NCI-H2029 treated with DMSO at 0.1 percent for 48 hours (cell line): ENCODE data around the gene LGALS3BP.
"Not testable (repeated sequence)": the region's sequence is repeated elsewhere in the genome, so short reads cannot be mapped to it uniquely, and the experiment has no call there.

ENCODE experiments used
- DNase-seq: peaks from one replicate; lab custom pipeline; 2025; lab: John Stamatoyannopoulos, UW

Gene LGALS3BP

GRCh38 chr17:78979780-78980623 lies at the start of gene LGALS3BP:
Gene LGALS3BP, minus strand, starts transcription at chr17:78979923. Its CDS starts 2,732 bp downstream, at chr17:78977191.
- peak; percentile 79 for DNase-seq

DNA sequence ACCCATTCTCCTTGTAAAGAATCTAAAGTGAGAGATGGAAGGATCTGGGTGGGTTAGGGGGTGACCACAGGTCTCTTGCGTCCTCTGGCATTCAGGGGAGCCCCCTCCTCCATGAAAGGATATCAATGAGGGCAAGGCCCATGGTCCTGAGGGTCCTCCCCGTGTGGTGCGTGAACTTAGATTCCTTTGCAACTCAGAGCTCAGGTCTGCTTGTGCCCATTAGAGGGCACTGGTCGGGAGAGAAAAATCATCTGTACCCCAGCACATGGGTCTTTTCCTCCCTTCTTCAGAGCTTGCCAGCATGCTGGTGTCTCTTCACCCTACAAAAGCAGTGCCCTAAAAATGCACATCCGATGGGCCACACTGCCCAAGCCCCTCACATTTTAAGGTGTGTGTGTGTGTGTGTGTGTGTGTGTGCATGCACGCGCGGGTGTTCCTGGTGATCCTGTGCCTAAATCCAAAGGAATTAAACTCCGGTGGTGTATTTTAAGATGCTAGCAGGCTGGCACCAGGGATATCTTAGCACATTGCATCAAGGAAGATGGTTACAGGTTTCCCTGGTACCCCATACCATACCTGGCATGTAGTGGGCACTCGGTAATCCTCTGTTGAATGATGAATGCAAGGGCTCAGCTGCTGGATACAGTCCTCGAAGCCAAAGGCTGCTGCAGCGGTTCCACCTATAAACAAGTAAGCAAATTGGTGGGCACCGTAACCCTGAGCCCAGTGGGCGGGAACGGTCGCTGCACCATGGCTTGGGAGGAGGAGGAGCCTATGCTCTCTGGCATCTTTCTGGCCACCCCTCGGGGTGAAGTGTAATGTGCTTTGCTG lies 49.0 kb upstream of the LGALS3BP start:
- no peak for DNase-seq

DNA sequence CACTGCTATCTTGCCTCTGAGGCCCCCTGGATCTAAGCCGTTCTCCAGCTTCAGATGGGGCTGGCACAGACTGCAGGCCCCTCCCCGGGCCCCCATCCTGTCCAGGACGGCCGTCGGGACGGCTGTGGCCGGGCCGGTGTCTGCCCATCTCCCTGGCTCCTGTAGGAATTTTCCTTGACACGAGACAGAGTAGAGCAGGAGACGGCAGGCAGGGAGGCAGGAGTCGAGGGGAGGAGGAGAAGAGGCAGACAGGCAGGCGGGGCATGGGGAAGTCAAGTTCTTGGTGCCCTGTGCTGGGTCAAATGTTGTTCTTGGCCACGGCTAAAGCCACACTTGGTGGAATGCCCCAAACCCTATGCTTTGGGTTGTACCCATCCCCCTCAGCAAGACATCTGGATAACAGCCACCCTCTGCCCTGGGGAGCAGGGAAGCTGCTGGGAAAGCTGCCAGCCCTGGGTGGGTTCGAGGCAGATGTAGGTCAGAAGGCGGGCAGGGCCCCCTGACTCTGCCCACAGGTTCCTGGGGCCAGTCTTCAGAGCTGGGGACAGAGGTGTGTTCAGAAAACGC lies 48.3 kb upstream of the LGALS3BP start:
- no peak for DNase-seq

DNA sequence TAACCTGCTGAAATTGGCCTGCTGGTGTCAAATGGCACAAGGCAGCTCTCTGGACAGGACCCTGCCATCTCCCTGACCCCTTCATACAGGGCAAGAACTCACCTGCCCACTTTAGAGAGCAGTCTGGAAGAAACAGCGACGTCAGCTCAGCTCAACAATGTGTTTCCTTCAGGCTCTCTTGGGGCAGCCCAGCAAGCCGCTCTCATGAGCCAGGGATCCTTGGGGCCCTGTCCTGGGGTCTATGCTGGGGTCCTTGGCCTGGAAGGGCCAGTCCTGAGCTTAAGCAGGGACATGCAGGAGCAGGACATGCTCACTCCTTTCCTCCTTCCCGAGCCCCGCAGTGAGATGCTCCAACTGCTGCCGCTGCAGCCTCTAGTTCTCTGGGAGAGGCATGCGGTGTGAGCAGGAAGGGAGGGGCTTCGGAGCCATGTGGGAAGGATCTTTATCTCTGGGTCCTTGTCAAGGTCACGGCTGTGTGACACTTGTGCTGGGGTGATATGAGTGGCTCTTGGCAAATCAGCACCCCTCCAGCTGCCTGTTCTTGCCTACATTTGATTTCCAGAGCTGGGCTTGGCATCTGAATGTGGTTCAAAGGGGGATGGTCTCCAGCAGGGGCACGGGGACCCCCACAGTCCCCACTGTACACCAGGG lies 47.7 kb upstream of the LGALS3BP start:
- DNase-seq, result no peak

GRCh38 chr17:79026376-79027273 lies 46.9 kb upstream of the LGALS3BP start:
- no peak for DNase-seq

- DNase-seq, result no peak
Measured at GRCh38 chr17:79024901-79025737, 45.4 kb upstream of the LGALS3BP start.

- no peak for DNase-seq
Measured at GRCh38 chr17:79023886-79024771, 44.4 kb upstream of the LGALS3BP start, which contains the start of gene C1QTNF1. Gene C1QTNF1, plus strand, starts transcription at chr17:79024169. Its CDS starts 19,800 bp downstream, at chr17:79043969.

DNA sequence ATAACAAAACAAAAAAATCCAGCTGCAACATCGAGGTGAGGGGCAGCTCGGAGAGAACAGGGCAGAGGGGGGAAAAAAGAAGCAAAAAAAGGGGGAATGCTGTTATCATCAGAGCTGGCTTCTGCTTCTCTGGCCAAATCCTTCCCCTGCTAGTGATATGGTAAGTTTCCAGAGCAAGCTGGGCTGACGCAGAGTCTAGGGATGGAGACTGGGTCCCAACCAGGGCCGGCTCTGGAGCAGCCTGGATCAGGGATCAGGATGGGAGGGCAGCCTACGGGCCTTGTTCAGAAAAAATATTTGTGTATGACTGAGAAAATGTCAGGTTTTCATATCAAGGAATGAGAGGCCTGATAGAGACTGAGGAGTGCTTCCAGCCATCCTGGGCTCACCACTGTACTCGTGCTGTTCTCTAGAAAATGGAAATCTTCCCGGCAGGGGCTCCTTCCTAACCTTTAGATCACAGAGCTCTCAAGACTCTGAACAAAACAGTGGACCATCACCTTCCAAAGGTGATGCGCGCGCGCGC lies 43.5 kb upstream of the LGALS3BP start:
- no peak for DNase-seq

GRCh38 chr17:79022507-79022991 lies 42.8 kb upstream of the LGALS3BP start:
- DNase-seq, result no peak

GRCh38 chr17:79021929-79022328 lies 42.2 kb upstream of the LGALS3BP start:
- not testable (repeated sequence) for DNase-seq

GRCh38 chr17:79020631-79021301 lies 41.0 kb upstream of the LGALS3BP start:
- no peak for DNase-seq

DNA sequence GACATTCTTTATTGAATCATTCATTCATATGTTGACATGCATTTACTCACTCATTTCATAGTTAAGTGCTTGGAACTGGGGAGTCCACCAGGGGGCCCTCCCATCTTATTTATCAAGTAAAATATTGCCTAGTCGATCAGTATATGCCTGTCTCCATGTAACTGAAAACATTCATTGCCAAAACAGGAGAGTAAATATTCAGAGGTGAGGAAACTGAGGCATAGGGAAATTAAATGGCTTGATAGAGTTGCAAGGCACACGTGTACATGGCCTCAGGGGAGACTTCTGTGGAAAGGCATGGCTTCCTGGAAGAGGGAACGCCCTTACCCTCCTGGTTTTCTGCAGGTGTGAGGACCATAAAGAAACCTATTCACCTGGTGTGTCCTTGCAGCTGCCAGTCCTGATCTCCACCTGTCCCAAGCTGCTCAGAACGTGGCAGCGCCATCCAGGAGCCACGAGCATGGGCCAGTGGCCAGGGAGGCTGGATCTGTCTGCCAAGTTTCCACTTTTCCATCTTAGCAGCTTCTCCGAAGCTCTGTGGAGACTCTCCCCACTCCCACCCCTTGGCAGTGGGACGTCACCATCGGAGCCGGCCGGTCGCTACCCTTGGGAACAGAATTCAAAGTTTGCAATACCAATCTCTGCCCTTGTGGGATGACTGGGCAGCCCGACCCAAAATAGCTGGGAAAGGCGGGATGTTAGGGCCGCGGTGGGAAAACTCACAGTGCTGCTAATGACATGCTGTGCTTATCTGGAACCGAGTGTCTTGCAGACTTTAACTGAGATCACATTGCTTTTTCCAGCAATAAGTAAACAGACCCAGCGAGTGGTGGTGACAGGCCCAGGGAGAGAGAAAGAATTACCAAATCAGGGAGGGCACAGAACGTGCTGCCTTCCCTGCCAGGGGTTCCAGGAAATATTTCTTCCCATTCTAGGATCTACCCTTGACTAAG lies 40.2 kb upstream of the LGALS3BP start:
- DNase-seq, result no peak

DNA sequence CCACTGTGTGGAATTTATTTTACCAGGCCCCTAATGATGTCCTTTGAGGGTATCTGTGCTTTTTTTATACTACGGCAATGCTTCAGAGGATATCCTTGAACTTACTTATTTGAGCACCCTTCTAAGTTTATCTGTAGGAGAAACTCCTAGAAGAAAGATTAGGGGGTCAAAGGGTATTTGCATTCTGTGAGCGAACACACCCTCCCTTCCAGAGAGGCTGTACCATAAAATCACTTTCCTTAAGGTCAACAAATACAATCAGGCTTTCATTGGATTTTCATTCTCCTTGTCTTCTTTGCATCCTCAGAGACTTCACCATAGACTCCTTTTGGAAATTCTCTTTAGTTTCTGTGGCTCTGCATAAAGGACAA lies 39.5 kb upstream of the LGALS3BP start:
- DNase-seq, result no peak

DNA sequence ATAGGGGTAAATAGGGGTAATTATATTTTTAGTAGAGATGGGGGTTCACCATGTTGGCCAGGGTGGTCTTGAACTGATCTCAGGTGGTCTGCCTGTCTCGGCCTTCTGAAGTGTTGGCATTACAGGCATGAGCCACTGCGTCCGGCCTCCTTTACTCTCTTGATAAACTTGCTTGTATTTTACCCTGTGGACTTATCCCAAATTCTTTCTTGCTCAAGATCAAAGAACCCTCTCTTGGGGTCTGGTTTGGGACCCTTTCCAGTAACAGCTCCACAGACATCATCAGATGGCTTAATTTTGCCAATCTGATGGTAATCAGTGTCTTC lies 38.6 kb upstream of the LGALS3BP start:
- DNase-seq, result no peak

DNA sequence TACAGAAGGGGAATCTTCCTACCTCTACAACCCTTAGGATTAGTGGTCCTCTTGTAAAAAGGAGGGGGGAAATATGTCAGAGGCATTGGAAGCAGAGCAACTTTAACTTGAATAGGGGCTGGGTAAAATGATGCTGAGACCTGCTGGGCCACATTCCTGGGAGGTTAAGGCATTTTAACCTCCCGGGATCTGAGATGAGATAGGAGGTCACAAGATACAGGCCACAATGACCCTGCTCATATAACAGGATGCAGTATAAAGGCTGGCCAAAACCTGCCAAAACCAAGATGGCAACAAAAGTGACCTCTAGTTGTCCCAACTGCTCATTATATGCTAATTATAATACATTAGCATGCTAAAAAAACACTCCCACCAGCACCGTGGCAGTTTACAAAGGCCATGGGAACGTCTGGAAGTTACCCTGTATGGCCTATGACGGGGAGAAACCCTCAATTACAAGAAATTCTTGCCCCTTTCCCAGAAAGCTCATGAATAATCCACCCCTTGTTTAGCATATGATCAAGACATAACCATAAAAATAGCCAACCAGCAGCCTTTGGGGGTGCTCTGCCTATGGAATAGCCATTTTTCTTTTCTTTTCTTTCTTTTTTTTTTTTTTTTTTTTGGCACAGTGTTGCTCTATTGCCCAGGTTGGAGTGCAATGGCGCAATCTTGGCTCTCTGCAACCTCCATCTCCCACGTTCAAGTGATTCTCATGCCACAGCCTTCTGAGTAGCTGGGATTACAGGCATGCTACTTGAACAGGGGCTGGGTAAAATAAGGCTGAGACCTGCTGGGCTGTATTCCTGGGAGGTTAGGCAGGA lies 38.0 kb upstream of the LGALS3BP start:
- no peak for DNase-seq

GRCh38 chr17:79014158-79014758 lies 34.5 kb upstream of the LGALS3BP start:
- DNase-seq, result no peak
